Caco-2 (cell line): ENCODE results near the gene DSC1. TPM values are rescaled to one million over a fixed set of nuclear protein-coding genes. Genes with fewer than 3 reads are reported as not detected.
"Not testable (repeated sequence)": the region's sequence is repeated elsewhere in the genome, so short reads cannot be mapped to it uniquely, and the experiment has no call there.

Source experiments
- BruUV-seq: library from RNA; stranded (reverse); fragments of 400-500 nt; replicated peaks from 2 replicates; lab custom pipeline; 2021; lab: Mats Ljungman, UMichigan
- CTCF ChIA-PET: fragments of 300-600 bp; sonication (Branson Sonifier 250); formaldehyde crosslinking; loops from one replicate; lab custom pipeline; 2022; ENCODE audit warnings: antibody characterized with exemption; lab: Charles Lee
- POLR2A ChIA-PET: fragments of 300-600 bp; sonication (Branson Sonifier 250); formaldehyde crosslinking; loops from one replicate; lab custom pipeline; 2022; ENCODE audit warnings: antibody characterized with exemption; lab: Charles Lee
- DNase-seq, 2 experiments: peaks; one replicate each; pipeline versions ENCODE4 v3.0.0 to v3.0.0-alpha.2; 2020 to 2022
- H3K27me3 ChIP-seq: replicated peaks from 2 replicates; pipeline ENCODE4 v1.6.0; 2011; ENCODE audit warnings: low read length; ENCODE audit not compliant: control insufficient read depth, insufficient read depth
- H3K36me3 ChIP-seq: 2 replicates; pipeline ENCODE4 v1.5.1; 2011; ENCODE audit warnings: low read length; ENCODE audit not compliant: control insufficient read depth, insufficient read depth
- H3K4me1 ChIP-seq: fragments of 250-450 bp; sonication (Bioruptor Pico); 2 replicates; pipeline ENCODE4 v1.5.1; 2020; ENCODE audit warnings: mild to moderate bottlenecking
- H3K4me3 ChIP-seq: 2 replicates; pipeline ENCODE4 v1.5.1; 2011; ENCODE audit warnings: low read depth, mild to moderate bottlenecking, control low read depth, low read length
- H3K9me3 ChIP-seq: fragments of 250-450 bp; sonication (Bioruptor Pico); 2 replicates; pipeline ENCODE4 v1.5.1; 2020; ENCODE audit warnings: mild to moderate bottlenecking, moderate library complexity
- H3K27ac Mint-ChIP-seq: one replicate; pipeline ENCODE4 v1.8.0; 2022; ENCODE audit warnings: mixed read lengths; ENCODE audit not compliant: unreplicated experiment
- H3K27me3 Mint-ChIP-seq: one replicate; pipeline ENCODE4 v1.8.0; 2022; ENCODE audit warnings: mixed read lengths; ENCODE audit not compliant: insufficient read depth, unreplicated experiment
- H3K36me3 Mint-ChIP-seq: one replicate; pipeline ENCODE4 v1.8.0; 2022; ENCODE audit warnings: mild to moderate bottlenecking, mixed read lengths; ENCODE audit not compliant: insufficient read depth, unreplicated experiment
- H3K4me1 Mint-ChIP-seq: one replicate; pipeline ENCODE4 v1.8.0; 2022; ENCODE audit warnings: low read depth, mixed read lengths; ENCODE audit not compliant: unreplicated experiment
- H3K4me3 Mint-ChIP-seq: one replicate; pipeline ENCODE4 v1.8.0; 2022; ENCODE audit warnings: mild to moderate bottlenecking, moderate library complexity, mixed read lengths; ENCODE audit not compliant: unreplicated experiment
- H3K9me3 Mint-ChIP-seq: one replicate; pipeline ENCODE4 v1.8.0; 2022; ENCODE audit warnings: mixed read lengths; ENCODE audit not compliant: unreplicated experiment
- intact Hi-C: fragments of 100-400 bp; cut with micrococcal nuclease; formaldehyde crosslinking; loops from one replicate; pipeline ENCODE4 v1.10.0; 2022; ENCODE audit not compliant: unreplicated experiment
- total RNA-seq: library from RNA; stranded (reverse); gene quantifications from 2 replicates; pipeline ENCODE4 v1.2.3, GENCODE V29; 2022
- TF ChIP-seq, protein P1 (sequence below), 2 experiments: fragments of 200-600 bp in 1 of 2; IDR thresholded peaks; 1 replicate in 1 of 2; 2 replicates in 1 of 2; pipeline versions ENCODE4 v1.5.1 to v1.8.0; 2011 to 2022; ENCODE audit warnings: antibody characterized with exemption in 1 of 2, control low read depth in 1 of 2, inconsistent platforms in 1 of 2, low read depth in 1 of 2, low read length in 1 of 2, mild to moderate bottlenecking in 1 of 2, moderate library complexity in 1 of 2; ENCODE audit not compliant: insufficient read depth in 1 of 2, severe bottlenecking in 1 of 2, unreplicated experiment in 1 of 2

The DSC1 gene
- total RNA-seq, 1 experiment from 2014 or later: 0.11 TPM

DNA sequence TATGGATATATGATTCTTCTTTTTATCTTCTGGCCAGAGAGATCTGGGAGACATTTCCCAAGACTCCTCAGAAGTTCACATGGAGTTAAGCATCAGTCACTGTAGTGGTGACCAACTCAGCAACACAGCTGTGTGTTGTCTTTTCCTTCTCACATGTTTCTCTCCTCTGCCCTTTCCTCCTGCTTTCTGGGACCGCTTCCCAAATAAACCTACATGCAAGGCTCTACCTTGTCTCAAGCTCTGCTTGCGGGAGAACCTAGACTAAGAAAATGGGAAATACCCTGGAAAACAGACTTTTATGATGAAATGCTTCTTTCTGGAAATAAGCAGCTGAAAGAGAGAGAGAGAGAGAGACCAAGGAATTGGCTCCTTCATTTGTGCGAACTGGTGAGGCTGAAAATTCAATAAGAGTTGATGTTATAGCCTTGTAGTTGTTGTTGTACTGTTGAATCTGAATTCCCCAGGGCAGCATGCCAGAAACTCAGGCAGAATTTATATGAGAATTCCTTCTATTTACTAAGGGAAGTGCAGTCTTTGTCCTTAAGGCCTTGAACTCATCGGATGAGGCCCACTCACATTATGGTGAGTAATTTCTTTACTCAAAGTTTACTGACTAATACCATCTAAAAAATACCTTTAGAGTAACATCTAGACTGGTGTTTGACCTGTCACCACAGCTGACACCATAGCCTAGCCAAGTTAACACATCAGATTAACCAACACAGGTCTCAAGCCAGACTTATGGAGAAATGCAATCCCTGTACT lies 22.7 kb upstream of the DSC1 start:
- Mint-ChIP-seq H3K36me3 (no peaks in the 10 kb centered on the region), H3K4me1 (peaks cover 7% of the 10 kb centered on the region), H3K27ac (no peak overlapping the region), H3K27me3 (no peaks in the 10 kb centered on the region), H3K9me3 (no peaks in the 10 kb centered on the region), H3K4me3 (no peak overlapping the region)
- TF ChIP-seq, protein P1, sequence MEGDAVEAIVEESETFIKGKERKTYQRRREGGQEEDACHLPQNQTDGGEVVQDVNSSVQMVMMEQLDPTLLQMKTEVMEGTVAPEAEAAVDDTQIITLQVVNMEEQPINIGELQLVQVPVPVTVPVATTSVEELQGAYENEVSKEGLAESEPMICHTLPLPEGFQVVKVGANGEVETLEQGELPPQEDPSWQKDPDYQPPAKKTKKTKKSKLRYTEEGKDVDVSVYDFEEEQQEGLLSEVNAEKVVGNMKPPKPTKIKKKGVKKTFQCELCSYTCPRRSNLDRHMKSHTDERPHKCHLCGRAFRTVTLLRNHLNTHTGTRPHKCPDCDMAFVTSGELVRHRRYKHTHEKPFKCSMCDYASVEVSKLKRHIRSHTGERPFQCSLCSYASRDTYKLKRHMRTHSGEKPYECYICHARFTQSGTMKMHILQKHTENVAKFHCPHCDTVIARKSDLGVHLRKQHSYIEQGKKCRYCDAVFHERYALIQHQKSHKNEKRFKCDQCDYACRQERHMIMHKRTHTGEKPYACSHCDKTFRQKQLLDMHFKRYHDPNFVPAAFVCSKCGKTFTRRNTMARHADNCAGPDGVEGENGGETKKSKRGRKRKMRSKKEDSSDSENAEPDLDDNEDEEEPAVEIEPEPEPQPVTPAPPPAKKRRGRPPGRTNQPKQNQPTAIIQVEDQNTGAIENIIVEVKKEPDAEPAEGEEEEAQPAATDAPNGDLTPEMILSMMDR (IDR thresholded peaks at IDR 0.05; ENCODE audit: insufficient read depth in 1 of 2, low read depth in 1 of 2, low read length in 1 of 2, severe bottlenecking in 1 of 2, unreplicated experiment in 1 of 2): no peak
- Histone ChIP-seq H3K4me1 (peaks cover 4% of the 10 kb centered on the region; the same call in 1 of the 2 replicates), H3K36me3 (no peaks in the 10 kb centered on the region), H3K9me3 (no peaks in the 10 kb centered on the region), H3K27me3 (no peaks in the 10 kb centered on the region), H3K4me3 (no peak overlapping the region)
- no peak for DNase-seq
- ChIA-PET POLR2A (no interaction called here), CTCF (no interaction called here)
- BruUV-seq: no TSS peak
- intact Hi-C loops: no loop called here

DNA sequence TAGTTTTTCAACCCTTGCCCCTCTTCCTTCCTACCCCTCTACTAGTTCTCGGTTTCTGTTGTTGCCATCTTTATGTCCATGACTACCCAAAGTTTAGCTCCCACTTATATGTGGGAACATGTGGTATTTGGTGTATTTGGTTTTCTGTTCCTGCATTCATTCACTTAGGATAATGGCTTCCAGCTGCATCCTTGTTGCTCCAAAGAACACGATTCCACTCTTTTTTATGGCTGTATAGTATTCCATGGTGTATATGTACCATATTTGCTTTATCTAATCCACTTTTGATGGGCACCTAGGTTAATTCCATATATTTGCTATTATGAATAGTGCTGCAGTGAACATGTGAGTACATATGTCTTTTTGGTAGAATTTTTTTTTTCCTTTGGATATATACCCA lies 20.6 kb upstream of the DSC1 start:
- Histone ChIP-seq H3K4me3 (no peak overlapping the region), H3K27me3 (no peaks in the 10 kb centered on the region), H3K9me3 (no peaks in the 10 kb centered on the region), H3K36me3 (no peaks in the 10 kb centered on the region), H3K4me1 (peaks cover 3% of the 10 kb centered on the region; the same call in 1 of the 2 replicates)
- TF ChIP-seq, protein P1 (IDR thresholded peaks at IDR 0.05; ENCODE audit: insufficient read depth in 1 of 2, low read depth in 1 of 2, low read length in 1 of 2, severe bottlenecking in 1 of 2, unreplicated experiment in 1 of 2): no peak
- no peak overlapping the region for H3K4me3 Mint-ChIP-seq
- no peak overlapping the region for H3K27ac Mint-ChIP-seq
- no TSS peak for BruUV-seq
- H3K9me3 Mint-ChIP-seq: no peaks in the 10 kb centered on the region
- peaks cover 7% of the 10 kb centered on the region for H3K4me1 Mint-ChIP-seq
- H3K36me3 Mint-ChIP-seq: no peaks in the 10 kb centered on the region
- CTCF ChIA-PET: no interaction called here
- intact Hi-C loops: no loop called here
- POLR2A ChIA-PET: no interaction called here
- no peak for DNase-seq
- no peaks in the 10 kb centered on the region for H3K27me3 Mint-ChIP-seq

DNA sequence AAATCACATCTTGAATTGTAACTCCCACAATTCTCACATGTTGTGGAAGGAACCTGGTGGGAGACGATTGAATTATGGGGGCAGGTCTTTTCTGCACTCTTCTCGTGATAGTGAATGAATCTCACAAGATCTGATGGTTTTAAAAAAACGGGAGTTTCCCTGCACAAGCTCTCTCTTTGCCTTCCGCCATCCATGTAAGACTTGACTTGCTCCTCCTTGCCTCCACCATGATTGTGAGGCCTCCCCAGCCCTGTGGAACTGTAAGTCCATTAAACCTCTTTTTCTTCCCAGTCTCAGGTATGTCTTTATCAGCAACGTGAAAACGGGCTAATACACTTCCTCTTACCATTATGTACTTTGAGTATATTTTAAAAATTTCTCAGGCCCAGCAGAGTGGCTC lies 14.7 kb upstream of the DSC1 start:
- H3K9me3 ChIP-seq, intact Hi-C loops, CTCF ChIA-PET, H3K27ac Mint-ChIP-seq, H3K9me3 Mint-ChIP-seq, H3K4me3 ChIP-seq, H3K4me1 Mint-ChIP-seq, H3K4me3 Mint-ChIP-seq, DNase-seq, POLR2A ChIA-PET, H3K36me3 Mint-ChIP-seq, BruUV-seq, H3K36me3 ChIP-seq, H3K27me3 Mint-ChIP-seq, H3K4me1 ChIP-seq, H3K27me3 ChIP-seq: not testable (repeated sequence)
